ENCODE data around the gene HHATL.

The HHATL gene

DNA sequence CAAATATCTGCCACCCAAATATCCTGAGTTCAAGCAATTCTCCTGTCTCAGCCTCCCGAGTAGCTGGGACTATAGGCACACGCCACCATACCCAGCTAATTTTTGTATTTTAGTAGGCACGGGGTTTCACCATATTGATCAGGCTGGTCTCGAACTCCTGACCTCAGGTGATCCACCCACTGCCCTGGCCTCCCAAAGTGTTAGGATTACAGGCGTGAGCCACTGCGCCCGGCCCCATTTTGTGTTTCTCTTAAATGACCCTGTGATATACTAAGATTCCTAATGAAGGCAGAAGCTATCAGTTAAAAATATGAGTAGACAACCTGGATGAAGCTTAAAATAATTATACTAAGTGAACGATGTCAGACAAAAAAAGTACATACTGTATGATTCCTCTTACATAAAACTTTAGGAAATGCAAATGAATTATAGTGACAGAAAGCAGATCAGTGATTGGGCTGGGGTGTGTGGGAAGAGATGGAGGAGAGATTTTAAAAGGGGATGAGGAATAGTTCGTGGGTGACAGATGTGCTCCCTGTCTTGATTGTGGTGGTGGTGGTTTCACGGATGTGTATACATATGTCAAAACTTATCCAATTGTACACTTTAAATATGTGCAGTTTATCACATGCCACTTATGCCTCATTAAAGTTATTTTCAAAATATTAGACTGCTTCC is 21.1 kb downstream of the HHATL start:
- no peaks in the 10 kb centered on the region for H3K9me3 ChIP-seq (ENCODE audit: control insufficient read depth, insufficient read depth, low read length)
- no peak overlapping the region for H3K9ac ChIP-seq (ENCODE audit: low read depth, low read length)
- peaks cover 4% of the 10 kb centered on the region; the same call in 1 of the 2 replicates for H3K4me1 ChIP-seq (ENCODE audit: insufficient read depth, low read length)
- H3K36me3 ChIP-seq (ENCODE audit: insufficient read depth, low read length) = no peaks in the 10 kb centered on the region

DNA sequence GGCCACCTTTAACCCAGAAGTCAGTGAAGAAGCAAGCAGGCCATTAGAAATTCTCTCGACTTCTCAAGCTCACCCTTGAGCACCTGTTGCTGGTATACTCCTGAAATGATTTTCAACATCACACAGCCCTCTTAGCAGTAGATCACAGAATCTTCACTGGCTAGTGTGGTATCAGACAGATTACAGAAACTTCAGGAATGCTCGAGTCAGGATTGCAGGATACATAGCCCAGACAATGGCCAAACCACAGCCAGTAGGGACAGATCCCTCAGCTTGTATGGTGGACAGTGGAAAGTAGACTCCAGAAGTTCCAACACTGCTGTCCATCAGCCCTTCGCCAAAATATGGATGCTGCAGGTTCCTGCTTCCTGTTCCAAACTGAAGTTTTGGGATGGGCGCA is 21.8 kb downstream of the HHATL start:
- Histone ChIP-seq H3K9ac (ENCODE audit: low read depth, low read length) (no peak overlapping the region), H3K9me3 (ENCODE audit: control insufficient read depth, insufficient read depth, low read length) (no peaks in the 10 kb centered on the region; the same call in 1 of the 2 replicates), H3K36me3 (ENCODE audit: insufficient read depth, low read length) (no peaks in the 10 kb centered on the region), H3K4me1 (ENCODE audit: insufficient read depth, low read length) (peaks cover 4% of the 10 kb centered on the region; the same call in 1 of the 2 replicates)

DNA sequence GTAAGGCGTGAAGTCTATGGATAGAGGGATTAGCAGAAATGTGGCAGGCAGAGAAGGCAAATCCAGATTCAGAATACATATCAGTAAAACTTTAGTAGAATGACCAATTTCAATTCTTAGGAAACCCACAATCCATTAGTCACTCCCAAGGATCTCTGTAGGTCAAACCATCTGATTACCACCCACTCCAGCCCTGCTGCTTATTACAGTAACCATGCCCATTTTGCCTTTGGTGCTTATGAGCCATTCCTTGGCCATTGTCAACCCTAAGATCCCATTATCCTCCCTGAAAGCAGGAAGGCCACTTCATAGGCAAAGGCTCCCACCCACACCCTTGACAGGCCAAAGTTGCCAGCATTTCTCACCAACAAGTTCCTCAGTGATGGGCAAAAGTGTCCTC is 22.3 kb downstream of the HHATL start:
- Histone ChIP-seq H3K9me3 (ENCODE audit: control insufficient read depth, insufficient read depth, low read length) (no peaks in the 10 kb centered on the region; the same call in 1 of the 2 replicates), H3K36me3 (ENCODE audit: insufficient read depth, low read length) (no peaks in the 10 kb centered on the region), H3K9ac (ENCODE audit: low read depth, low read length) (no peak overlapping the region), H3K4me1 (ENCODE audit: insufficient read depth, low read length) (peaks cover 4% of the 10 kb centered on the region; the same call in 1 of the 2 replicates)

DNA sequence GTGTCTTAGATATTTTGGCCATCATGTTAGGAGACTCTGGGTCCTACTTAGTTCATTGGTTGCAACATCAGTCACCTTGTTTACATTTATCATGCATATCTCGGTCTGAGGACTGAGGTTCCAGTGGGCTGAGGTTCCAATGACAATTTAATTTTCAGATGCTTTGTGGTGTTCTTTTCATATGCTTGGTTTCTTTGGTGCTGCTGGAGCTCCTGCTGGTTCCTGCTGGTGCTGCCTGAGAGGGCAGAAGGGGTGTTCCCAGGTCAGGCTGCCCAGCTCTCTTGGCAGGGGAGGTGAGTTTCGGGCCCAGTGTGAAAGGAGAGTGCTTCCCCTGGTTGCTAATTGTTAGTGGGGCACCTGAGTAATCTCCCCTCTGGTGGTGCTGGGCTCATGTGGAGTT is 24.2 kb downstream of the HHATL start:
- Histone ChIP-seq H3K9ac (ENCODE audit: low read depth, low read length) (no peak overlapping the region), H3K9me3 (ENCODE audit: control insufficient read depth, insufficient read depth, low read length) (no peaks in the 10 kb centered on the region; the same call in 1 of the 2 replicates), H3K4me1 (ENCODE audit: insufficient read depth, low read length) (peaks cover 3% of the 10 kb centered on the region; the same call in 1 of the 2 replicates), H3K36me3 (ENCODE audit: insufficient read depth, low read length) (no peaks in the 10 kb centered on the region)

DNA sequence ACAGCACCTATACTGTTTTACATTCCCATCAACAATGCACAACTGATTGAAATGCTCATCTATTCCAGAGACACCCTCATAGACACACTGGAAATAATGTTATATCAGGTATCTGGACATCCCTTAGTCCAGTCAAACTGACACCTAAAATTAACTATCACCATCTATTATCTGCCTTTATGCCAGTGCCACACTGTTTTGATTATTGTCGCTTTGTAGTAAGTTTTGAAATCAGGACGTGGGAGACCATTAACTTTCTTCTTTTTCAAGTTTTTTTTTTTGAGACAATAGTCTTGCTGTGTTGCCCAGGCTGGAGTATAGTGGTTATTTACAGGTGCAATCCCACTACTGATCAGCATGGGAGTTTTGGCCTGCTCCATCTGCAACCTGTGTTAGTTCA is 26.7 kb downstream of the HHATL start:
- no peaks in the 10 kb centered on the region for H3K36me3 ChIP-seq (ENCODE audit: insufficient read depth, low read length)
- no peaks in the 10 kb centered on the region; the same call in 1 of the 2 replicates for H3K9me3 ChIP-seq (ENCODE audit: control insufficient read depth, insufficient read depth, low read length)
- no peaks in the 10 kb centered on the region for H3K4me1 ChIP-seq (ENCODE audit: insufficient read depth, low read length)
- H3K9ac ChIP-seq (ENCODE audit: low read depth, low read length) = no peak overlapping the region

DNA sequence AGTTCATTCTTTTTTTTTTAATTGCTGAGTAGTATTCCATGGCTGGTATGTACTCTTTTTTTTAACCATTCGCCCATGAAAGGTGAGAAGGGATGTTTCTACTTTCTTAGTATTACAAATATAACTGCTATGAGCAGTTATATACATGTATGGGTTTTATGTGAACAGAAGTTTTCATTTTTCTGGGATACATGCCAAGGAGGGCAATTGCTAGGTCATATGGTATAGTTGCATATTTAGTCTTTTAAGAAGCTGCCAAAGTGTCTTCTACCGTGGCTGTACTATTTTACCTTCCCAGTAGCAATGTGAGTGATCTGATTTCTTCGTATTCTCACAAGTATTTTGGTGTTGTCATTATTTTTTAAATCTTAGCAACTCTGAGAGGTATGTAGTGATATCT is 28.5 kb downstream of the HHATL start:
- Histone ChIP-seq H3K9me3 (ENCODE audit: control insufficient read depth, insufficient read depth, low read length) (no peaks in the 10 kb centered on the region; the same call in 1 of the 2 replicates), H3K36me3 (ENCODE audit: insufficient read depth, low read length) (no peaks in the 10 kb centered on the region)

DNA sequence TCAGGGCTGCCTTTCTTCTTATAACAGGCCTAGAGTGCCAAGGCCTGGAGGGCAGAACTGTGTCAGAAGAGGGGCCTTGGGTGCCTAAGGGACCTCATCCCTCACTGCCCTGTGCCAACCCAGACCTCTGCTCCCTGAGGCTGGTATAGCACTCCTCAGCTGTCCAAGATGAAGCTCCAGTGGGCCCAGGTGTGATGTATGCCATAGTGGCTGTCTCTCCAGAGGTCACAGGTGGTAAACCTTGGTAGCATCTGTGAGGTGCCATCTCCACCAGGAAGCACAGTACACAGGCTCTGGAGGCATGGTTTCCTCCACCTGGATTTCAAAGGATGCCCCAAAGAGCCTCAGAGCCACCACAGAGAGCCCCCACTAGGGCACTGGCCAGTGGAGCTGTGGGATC is 29.5 kb downstream of the HHATL start:
- H3K9ac ChIP-seq (ENCODE audit: low read depth, low read length) = no peak overlapping the region
- no peaks in the 10 kb centered on the region; the same call in 1 of the 2 replicates for H3K9me3 ChIP-seq (ENCODE audit: control insufficient read depth, insufficient read depth, low read length)
- H3K36me3 ChIP-seq (ENCODE audit: insufficient read depth, low read length) = no peaks in the 10 kb centered on the region
- H3K4me1 ChIP-seq (ENCODE audit: insufficient read depth, low read length) = no peaks in the 10 kb centered on the region

More for the DNA sequence above, 28.5 kb downstream of the HHATL start:
- no peaks in the 10 kb centered on the region for H3K4me1 ChIP-seq (ENCODE audit: insufficient read depth, low read length)
- no peak overlapping the region for H3K9ac ChIP-seq (ENCODE audit: low read depth, low read length)

DNA sequence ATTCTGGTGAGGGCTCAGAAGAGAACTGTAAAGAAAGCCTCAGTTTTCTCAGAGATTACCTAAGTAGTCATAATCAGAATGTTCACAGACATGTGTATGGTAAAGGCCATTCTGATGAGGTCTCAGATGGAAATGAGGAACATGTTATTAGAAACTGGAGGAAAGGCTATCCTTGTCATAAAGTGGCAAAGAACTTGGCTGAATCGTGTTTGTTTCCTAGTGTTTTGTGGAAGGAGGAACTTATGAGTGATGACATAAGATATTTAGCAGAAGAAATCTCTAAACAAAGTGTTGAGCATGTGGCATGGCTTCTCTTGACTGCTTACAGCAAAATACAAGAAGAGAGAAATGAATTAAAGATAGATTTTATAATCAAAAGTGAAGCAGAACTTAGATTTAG is 30.1 kb downstream of the HHATL start:
- H3K4me1 ChIP-seq (ENCODE audit: insufficient read depth, low read length) = no peaks in the 10 kb centered on the region
- no peaks in the 10 kb centered on the region for H3K36me3 ChIP-seq (ENCODE audit: insufficient read depth, low read length)
- H3K9me3 ChIP-seq (ENCODE audit: control insufficient read depth, insufficient read depth, low read length) = no peaks in the 10 kb centered on the region; the same call in 1 of the 2 replicates
- H3K9ac ChIP-seq (ENCODE audit: low read depth, low read length) = no peak overlapping the region

DNA sequence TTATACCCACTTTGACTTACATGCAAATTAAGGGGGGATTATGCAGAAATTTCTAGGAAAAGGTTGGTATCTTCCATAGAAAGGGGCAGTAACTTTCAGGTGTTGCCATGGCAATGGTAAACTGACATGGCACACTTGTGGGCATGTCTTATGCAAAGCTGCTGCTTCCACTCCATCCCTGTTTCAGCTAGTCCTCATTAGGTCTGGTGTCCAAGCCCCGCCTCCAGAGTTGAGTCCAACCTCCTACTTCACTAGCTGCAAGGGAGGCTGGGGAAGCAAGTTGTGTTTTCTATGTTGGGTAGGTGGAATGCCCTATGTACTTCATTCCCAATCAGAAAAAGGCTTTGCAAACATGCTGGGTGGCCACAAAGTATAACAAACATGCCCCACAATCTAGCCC is 31.9 kb downstream of the HHATL start:
- no peaks in the 10 kb centered on the region for H3K36me3 ChIP-seq (ENCODE audit: insufficient read depth, low read length)
- no peaks in the 10 kb centered on the region for H3K4me1 ChIP-seq (ENCODE audit: insufficient read depth, low read length)
- no peaks in the 10 kb centered on the region; the same call in 1 of the 2 replicates for H3K9me3 ChIP-seq (ENCODE audit: control insufficient read depth, insufficient read depth, low read length)
- no peak overlapping the region for H3K9ac ChIP-seq (ENCODE audit: low read depth, low read length)

DNA sequence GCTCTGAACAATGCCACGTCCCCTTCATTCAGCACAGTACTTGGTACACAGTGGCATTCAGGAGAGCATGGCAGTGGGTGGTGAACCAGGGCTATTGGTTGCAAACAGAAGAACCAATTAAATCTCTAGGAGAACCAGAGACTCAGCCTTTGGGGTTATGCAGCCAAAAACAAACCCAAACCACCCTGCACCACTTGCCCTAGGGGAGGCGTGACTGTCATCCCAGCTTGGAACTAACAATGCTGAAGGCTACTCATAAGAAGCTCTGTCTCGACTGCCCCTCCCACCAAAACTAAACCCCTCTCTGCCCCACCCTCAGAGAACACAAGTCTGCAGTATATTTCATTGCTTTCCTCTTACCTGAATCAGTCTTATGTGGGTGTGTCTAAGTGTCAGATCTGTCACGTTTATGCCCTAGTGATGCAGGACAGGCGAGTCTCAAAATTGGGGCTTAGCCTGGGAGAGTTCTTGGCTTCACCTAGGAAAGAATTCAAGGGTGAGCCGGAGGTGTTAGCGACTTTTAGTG is 32.5 kb downstream of the HHATL start:
- H3K4me1 ChIP-seq (ENCODE audit: insufficient read depth, low read length) = no peaks in the 10 kb centered on the region
- no peaks in the 10 kb centered on the region; the same call in 1 of the 2 replicates for H3K9me3 ChIP-seq (ENCODE audit: control insufficient read depth, insufficient read depth, low read length)
- no peak overlapping the region for H3K9ac ChIP-seq (ENCODE audit: low read depth, low read length)
- H3K36me3 ChIP-seq (ENCODE audit: insufficient read depth, low read length) = no peaks in the 10 kb centered on the region

DNA sequence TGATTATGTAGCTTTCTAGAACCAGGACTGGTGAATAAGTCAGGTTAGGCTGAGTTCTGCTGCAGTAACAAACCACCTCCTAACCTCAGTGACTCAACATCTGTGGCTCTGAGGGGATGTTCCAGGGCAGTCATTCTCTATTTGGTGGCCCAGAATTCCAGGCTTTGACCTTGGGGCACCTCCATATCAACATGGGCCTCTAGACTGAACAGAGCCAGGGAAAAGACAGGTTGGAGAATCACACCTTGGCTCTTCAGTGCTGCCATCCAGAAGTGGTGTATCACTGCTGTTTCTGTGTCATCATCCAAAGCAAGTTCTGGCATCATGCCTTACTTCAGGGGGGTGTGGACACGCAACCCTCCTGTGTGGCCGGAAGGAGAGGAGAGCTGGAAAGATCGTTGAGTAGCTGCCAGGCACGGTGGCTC is 33.8 kb downstream of the HHATL start:
- Histone ChIP-seq H3K9me3 (ENCODE audit: control insufficient read depth, insufficient read depth, low read length) (no peaks in the 10 kb centered on the region; the same call in 1 of the 2 replicates), H3K36me3 (ENCODE audit: insufficient read depth, low read length) (no peaks in the 10 kb centered on the region), H3K4me1 (ENCODE audit: insufficient read depth, low read length) (no peaks in the 10 kb centered on the region), H3K9ac (ENCODE audit: low read depth, low read length) (no peak overlapping the region)

DNA sequence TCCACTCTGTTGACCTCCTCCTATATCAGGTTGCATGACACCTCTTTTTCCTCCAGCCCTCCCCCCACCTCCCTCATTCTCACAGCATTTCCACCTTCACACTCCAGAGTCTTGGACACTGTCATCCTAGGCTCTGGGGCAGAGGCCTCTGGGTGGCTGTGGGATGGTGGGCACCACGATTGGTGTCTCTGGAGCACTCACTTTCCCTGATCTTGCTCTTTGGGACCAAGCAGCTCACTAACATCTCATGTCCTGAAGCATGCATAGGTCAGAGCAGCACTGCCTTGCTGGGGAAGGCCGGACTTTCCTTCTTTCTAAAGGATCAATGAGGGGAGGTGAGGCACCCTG is 34.2 kb downstream of the HHATL start:
- H3K4me1 ChIP-seq (ENCODE audit: insufficient read depth, low read length) = no peaks in the 10 kb centered on the region
- H3K9ac ChIP-seq (ENCODE audit: low read depth, low read length) = no peak overlapping the region
- no peaks in the 10 kb centered on the region for H3K36me3 ChIP-seq (ENCODE audit: insufficient read depth, low read length)
- H3K9me3 ChIP-seq (ENCODE audit: control insufficient read depth, insufficient read depth, low read length) = no peaks in the 10 kb centered on the region; the same call in 1 of the 2 replicates

DNA sequence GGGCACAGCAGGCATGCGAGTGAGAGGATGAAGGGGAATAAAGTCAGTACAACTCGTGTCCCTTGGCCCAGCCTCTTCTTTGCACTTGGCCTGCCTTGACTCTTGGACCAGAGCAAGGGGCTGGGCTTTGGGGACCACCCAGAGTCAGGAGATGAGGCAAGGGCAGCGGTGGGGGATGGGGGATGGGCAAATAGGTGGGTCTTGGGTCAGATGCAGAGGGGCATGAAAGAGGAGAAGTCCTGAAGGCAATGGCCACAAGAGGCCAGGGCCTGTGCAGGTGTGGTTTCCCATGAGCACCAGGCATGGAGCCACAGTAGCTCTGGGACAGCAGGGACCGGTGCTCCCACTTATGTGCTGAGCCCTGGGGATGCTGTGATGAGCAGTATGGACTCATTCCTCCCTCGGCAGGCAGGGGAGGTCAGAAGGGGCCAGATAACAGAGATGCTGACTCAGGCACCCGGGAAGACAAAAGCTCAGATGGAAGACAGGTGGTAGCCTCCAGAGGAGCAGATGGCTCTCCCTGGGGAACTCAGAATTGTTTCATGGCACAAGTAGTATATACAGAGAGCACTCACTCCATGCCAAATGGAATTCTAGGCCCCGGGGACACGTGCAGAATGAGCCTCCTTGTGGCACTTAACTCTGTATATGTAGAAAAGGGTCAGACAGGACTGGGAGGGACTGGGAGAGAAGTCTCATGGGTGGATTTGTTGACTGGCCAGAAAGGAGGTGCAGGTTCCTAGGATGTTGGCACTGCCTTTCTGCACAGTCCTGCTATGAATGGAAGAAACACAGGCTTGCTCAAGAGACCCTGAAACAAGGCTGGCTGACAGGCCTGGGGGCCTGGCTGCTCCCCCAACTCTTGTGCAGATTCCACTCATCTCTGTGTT is 34.8 kb downstream of the HHATL start:
- H3K4me1 ChIP-seq (ENCODE audit: insufficient read depth, low read length) = no peaks in the 10 kb centered on the region

DNA sequence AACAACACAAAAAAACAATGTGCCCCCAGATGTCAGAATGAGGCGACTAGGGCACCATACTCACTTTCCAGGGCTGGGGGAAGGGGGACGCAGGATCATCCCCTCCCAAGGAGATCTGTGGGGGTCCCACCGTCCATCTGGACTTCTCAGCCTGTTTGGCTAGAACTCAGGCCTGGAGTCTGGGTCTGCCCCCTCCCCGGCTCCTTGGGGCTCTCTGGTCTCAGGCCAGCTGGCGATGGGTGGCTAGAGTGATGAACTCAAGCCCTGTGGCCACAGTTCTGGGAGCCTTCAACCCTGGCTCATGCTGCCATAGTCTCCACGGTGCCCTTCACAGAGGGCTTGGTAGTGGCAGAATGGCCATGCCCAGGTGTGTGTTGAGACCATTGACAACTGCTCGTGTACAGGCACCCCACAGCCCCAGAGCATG is 35.5 kb downstream of the HHATL start:
- Histone ChIP-seq H3K9ac (ENCODE audit: low read depth, low read length) (no peak overlapping the region), H3K9me3 (ENCODE audit: control insufficient read depth, insufficient read depth, low read length) (no peaks in the 10 kb centered on the region; the same call in 1 of the 2 replicates), H3K4me1 (ENCODE audit: insufficient read depth, low read length) (no peaks in the 10 kb centered on the region), H3K36me3 (ENCODE audit: insufficient read depth, low read length) (no peaks in the 10 kb centered on the region)

More for the DNA sequence above, 34.8 kb downstream of the HHATL start:
- Histone ChIP-seq H3K9ac (ENCODE audit: low read depth, low read length) (no peak overlapping the region), H3K9me3 (ENCODE audit: control insufficient read depth, insufficient read depth, low read length) (no peaks in the 10 kb centered on the region; the same call in 1 of the 2 replicates), H3K36me3 (ENCODE audit: insufficient read depth, low read length) (no peaks in the 10 kb centered on the region)
